ENCODE results near the gene ZBTB25. TPM values are rescaled to one million over a fixed set of nuclear protein-coding genes. Genes with fewer than 3 reads are reported as not detected.

ZBTB25 gene
- total RNA-seq, 1 donor: 30.3 TPM

DNA sequence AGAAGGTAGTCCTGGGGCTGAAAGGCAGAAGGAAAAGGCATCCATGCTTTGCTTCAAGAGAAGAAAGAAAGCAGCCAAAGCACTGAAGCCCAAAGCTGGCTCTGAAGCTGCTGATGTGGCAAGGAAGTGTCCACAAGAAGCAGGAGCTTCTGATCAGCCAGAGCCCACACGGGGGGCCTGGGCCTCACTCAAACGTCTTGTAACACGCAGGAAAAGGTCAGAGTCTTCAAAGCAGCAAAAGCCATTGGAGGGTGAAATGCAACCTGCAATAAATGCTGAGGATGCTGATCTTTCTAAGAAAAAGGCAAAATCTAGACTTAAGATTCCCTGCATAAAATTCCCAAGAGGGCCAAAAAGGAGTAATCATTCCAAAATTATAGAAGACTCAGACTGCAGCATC, 35.2 kb downstream of the ZBTB25 start:
- H3K27me3 ChIP-seq (ENCODE audit: insufficient read depth, low read length): peaks cover 16% of the 10 kb centered on the region

DNA sequence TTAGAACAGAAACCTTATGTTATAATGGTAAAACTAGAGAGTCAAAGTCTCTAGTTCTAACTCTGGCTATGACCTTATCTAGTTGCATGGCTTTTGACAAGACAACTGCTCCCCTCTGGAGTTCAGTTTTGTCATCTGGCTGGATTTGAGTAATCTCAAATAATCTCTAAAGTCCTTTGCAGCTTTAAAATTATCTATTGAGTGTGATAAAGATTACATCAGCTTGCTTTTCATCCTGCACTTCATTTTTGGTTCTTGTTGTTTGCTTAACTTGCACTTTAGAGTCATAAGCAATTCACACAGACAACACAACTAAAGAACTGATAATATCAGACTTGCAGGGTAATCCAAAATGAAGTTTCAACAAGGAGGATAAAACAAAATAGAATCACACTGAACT, 36.1 kb downstream of the ZBTB25 start:
- no peaks in the 10 kb centered on the region for H3K9me3 ChIP-seq (ENCODE audit: low read depth, low read length)
- H3K4me3 ChIP-seq (ENCODE audit: low read length): no peak overlapping the region
- peaks cover 19% of the 10 kb centered on the region for H3K4me1 ChIP-seq (ENCODE audit: insufficient read depth, low read length)
- peaks cover 16% of the 10 kb centered on the region for H3K27me3 ChIP-seq (ENCODE audit: insufficient read depth, low read length)

More for the DNA sequence above, 35.2 kb downstream of the ZBTB25 start:
- Histone ChIP-seq H3K4me1 (ENCODE audit: insufficient read depth, low read length) (peaks cover 19% of the 10 kb centered on the region), H3K9me3 (ENCODE audit: low read depth, low read length) (no peaks in the 10 kb centered on the region), H3K4me3 (ENCODE audit: low read length) (no peak overlapping the region)

DNA sequence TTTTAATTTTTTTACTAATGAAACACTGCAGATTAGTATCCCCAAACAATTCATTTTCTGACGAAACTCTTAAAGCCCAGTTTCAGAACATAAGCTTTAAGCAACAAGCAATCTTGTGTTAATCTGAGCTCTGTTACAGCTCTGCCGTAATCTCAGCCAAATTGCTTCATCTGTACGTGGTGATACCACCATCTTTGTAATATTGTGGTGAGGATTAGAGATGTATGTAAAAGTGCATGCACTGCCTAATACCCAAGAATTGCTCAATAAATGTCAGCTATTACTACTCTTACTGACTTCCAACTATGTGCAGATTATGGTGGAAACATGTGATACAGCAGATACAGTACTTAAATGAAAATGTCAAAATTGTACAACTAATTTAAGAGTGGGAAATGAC, 36.5 kb downstream of the ZBTB25 start:
- Histone ChIP-seq H3K27me3 (ENCODE audit: insufficient read depth, low read length) (peaks cover 16% of the 10 kb centered on the region), H3K9me3 (ENCODE audit: low read depth, low read length) (no peaks in the 10 kb centered on the region), H3K4me1 (ENCODE audit: insufficient read depth, low read length) (peaks cover 19% of the 10 kb centered on the region), H3K4me3 (ENCODE audit: low read length) (no peak overlapping the region)

DNA sequence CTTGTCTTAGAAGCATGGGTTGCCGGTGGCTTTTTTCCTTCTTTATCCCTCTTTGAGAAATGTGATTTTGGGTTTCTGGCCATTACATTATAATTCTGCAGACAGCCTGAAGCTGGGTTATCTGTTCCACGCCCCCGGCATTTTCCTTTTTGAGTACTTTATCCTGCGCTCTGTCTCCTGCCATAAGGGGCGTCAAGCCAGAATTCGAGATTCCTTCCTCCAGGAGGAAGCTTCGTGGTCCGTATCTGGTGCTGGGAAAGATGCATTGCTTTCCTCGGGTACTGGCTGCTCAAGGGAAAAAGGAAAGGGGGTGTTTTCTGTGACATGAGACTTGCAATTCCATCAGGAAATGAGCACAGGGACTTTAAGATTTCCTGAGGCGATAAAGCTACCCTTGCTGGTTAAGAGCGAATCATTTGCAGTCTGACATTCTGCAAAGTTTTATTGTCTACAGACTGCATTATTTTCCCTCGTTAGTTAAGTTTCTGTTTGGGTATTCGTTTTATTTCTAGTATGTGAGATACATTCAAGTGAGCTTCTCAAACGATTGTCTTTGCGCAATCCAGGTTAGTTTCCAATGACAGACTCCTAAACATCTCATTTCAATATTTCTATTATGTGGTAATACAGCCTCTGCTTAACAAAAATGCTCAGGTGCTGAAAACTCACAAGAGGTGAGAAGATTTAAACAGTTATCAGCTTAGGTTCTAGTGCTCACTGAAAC, 37.6 kb downstream of the ZBTB25 start:
- Histone ChIP-seq H3K4me1 (ENCODE audit: insufficient read depth, low read length) (peaks cover 19% of the 10 kb centered on the region), H3K9me3 (ENCODE audit: low read depth, low read length) (no peaks in the 10 kb centered on the region), H3K4me3 (ENCODE audit: low read length) (peak overlapping the region; percentile 37), H3K27me3 (ENCODE audit: insufficient read depth, low read length) (peaks cover 16% of the 10 kb centered on the region)

DNA sequence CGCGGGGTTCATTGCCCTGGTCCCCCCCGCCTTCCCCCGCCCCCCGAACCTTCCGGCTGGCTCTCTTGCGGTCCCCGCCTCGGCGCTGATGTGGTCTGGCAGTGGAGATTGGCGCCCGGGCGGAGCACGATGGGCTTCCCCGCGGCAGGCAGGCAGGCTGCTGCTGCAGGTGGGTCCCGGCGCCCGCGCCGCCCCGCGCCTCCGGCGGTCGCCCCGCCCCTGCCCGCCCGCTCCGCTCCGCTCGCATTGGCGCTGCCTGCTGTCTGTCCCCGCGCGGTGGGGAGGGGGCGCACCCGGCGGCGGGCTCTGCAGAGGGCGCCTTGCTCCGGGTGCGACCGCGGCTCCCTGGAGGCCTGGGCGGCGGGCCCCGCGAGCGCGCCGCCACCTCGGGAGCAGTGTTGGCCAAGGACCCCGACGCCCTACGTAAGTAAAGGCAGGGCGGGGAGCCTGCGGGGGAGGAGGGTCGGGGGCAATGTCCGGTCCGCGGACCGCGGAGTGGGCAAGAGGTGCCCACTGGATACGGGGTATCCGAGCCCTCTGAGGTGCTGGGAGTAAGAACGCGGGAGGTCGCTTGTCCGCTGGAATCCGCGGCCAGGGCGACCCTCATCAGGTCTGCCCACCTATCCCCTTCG, 38.3 kb downstream of the ZBTB25 start, which contains the start of gene AKAP5:
Gene AKAP5 (plus strand): TSS at position 309 of the 632 bp plus-strand sequence. CDS start 2,896 bp downstream, outside the sequence.
- Histone ChIP-seq H3K4me1 (ENCODE audit: insufficient read depth, low read length) (peaks cover 19% of the 10 kb centered on the region), H3K4me3 (ENCODE audit: low read length) (peak within 1 kb of the TSS; percentile 37), H3K27me3 (ENCODE audit: insufficient read depth, low read length) (peaks cover 16% of the 10 kb centered on the region), H3K9me3 (ENCODE audit: low read depth, low read length) (no peaks in the 10 kb centered on the region)

DNA sequence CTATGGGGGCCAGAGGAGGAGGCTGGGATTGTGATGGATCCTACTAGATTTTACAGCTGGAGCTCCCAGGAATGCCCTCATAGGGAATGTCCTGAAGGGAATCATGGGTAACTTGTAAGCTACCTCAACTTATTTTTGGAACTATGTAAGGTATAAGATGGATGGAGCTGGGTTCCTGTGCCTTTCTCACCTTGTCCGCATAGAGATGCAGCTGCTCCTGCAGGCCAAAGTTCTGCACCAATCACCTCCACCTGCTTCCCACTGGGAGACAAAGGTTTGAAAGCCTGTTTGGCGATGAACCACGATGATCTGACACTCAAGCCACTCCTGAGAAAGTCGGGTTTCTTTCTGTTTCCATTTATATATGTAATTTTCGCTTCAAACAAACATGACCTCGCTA, 39.0 kb downstream of the ZBTB25 start:
- H3K9me3 ChIP-seq (ENCODE audit: low read depth, low read length): no peaks in the 10 kb centered on the region
- peak overlapping the region; percentile 37 for H3K4me3 ChIP-seq (ENCODE audit: low read length)
- peaks cover 16% of the 10 kb centered on the region for H3K27me3 ChIP-seq (ENCODE audit: insufficient read depth, low read length)
- peaks cover 19% of the 10 kb centered on the region for H3K4me1 ChIP-seq (ENCODE audit: insufficient read depth, low read length)

DNA sequence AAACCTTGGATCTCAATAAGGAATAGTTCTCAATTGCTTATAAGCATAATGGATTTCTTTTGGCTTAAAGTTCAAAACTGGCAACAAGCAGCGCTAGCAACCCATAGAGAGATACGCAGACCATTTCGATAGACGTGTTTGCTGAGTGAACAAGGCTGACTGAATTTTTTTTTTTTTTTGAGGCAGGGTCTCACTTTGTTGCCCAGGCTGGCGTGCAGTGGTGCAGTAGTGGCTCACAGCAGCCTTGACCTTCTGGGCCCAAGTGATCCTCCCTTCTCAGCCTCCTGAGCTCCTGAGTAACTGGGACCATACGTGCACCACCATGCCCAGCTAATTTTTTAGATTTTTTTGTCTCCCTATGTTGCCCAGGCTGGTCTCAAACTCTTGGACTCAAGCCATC, 39.8 kb downstream of the ZBTB25 start:
- H3K9me3 ChIP-seq (ENCODE audit: low read depth, low read length): no peaks in the 10 kb centered on the region
- no peak overlapping the region for H3K4me3 ChIP-seq (ENCODE audit: low read length)
- H3K4me1 ChIP-seq (ENCODE audit: insufficient read depth, low read length): peaks cover 24% of the 10 kb centered on the region
- H3K27me3 ChIP-seq (ENCODE audit: insufficient read depth, low read length): peaks cover 16% of the 10 kb centered on the region

DNA sequence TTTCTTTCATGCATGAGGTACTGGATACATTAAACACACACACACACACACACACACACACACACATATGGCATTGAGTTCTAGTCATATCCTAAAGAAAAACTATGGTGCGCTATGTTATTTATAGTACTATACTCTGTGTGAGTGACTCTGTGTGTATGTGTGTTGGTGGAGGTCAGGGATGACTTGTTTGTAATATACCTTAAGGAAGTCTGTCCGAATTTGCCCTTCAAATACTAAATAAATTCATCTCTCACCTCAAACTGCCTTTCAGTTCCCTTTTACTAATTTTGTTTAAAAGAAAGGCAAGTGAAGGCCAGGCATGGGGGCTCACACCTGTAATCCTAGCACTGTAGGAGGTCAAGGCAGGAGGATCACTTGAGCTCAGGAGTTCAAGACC, 40.4 kb downstream of the ZBTB25 start:
- Histone ChIP-seq H3K9me3 (ENCODE audit: low read depth, low read length) (no peaks in the 10 kb centered on the region), H3K27me3 (ENCODE audit: insufficient read depth, low read length) (peaks cover 16% of the 10 kb centered on the region), H3K4me3 (ENCODE audit: low read length) (no peak overlapping the region), H3K4me1 (ENCODE audit: insufficient read depth, low read length) (peaks cover 24% of the 10 kb centered on the region)

DNA sequence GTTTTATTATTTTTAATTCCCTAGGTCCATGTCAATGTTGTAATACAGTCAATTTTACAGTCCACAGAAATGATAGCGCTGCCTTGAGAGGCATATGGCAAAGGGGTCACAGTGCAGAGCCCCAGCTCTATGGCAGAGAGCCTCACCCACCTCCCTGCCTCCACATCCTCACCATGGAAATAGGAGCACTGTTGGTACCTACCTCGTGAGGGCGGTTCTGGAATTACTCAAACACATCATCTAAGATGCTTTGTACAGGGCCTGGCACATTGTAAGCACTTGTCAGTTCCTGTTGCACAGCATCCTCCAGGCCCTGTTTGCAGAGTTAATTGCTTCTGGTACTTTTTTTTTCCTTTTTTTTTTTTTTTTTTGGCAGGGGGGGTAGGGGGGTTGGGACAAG, 42.4 kb downstream of the ZBTB25 start:
- H3K4me1 ChIP-seq (ENCODE audit: insufficient read depth, low read length): peaks cover 24% of the 10 kb centered on the region
- H3K27me3 ChIP-seq (ENCODE audit: insufficient read depth, low read length): peaks cover 15% of the 10 kb centered on the region
- no peak overlapping the region for H3K4me3 ChIP-seq (ENCODE audit: low read length)
- H3K9me3 ChIP-seq (ENCODE audit: low read depth, low read length): no peaks in the 10 kb centered on the region

DNA sequence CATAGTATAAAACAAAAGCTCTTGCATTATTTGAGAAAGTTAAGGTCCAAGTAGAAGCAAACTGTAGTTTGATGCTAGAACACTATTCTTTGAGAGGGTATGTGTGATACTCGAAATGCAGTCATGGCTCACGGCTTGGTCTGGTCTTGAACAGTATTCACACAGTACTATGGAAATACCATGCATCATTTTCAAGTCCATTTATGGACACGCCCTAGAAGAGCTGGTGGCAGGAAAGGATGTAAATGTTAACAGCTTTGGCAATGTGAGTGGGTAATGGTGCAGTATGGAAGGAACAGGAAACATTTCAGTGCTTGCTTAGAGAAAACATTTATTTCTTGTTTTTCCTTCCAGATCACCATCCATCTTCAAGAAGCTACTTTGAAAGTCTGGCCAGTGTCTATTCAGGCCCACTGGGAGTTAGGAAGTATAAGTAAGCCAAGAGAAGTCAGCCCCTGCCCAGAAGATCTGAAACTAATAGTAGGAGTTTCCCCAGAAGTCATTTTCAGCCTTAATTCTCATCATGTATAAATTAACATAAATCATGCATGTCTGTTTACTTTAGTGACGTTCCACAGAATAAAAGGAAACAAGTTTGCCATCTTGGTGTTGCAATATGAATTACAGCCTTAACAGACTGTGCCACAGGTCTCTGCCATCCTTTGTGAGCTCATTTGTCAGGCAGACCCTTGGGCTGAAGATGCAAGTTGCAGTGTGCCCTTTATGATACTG, 44.1 kb downstream of the ZBTB25 start:
- Histone ChIP-seq H3K27me3 (ENCODE audit: insufficient read depth, low read length) (peaks cover 4% of the 10 kb centered on the region), H3K4me1 (ENCODE audit: insufficient read depth, low read length) (peaks cover 11% of the 10 kb centered on the region), H3K9me3 (ENCODE audit: low read depth, low read length) (no peaks in the 10 kb centered on the region), H3K4me3 (ENCODE audit: low read length) (no peak overlapping the region)

DNA sequence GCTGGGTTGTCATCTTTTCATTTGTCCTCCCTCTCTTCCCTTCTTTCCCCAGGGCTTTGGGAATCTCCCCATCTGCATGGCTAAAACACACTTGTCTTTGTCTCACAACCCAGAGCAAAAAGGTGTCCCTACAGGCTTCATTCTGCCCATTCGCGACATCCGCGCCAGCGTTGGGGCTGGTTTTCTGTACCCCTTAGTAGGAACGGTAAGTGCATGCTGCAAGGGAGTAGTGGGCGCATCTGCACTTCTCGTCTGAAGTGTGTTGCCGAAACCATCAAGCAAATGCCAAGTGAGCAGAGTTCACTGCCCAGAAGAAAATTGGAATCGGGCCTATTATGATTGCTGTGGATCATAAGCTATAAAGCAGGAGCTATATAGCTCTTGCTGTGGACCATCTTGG, 49.0 kb downstream of the ZBTB25 start:
- no peaks in the 10 kb centered on the region for H3K9me3 ChIP-seq (ENCODE audit: low read depth, low read length)
- H3K4me3 ChIP-seq (ENCODE audit: low read length): no peak overlapping the region
- H3K27me3 ChIP-seq (ENCODE audit: insufficient read depth, low read length): no peaks in the 10 kb centered on the region
- H3K4me1 ChIP-seq (ENCODE audit: insufficient read depth, low read length): peaks cover 8% of the 10 kb centered on the region

DNA sequence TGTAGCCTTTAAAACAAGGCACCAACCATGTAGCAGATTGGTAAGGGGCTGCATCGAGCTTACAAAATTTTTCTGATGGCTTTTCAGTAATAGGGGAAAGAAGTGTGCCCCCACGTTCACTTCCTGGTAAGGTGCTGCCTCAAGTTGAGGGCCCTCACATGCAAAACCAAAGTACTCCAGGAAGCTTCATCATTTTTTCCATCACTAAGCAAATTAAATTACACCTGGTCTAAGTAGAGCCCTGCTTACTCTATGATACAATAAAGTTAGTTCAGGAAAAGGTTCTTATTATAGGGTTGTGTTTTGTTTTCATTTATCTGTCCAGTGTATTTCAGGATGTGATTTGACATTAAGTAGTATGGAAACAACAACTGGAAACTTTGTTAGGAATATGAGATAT, 53.4 kb downstream of the ZBTB25 start:
- Histone ChIP-seq H3K27me3 (ENCODE audit: insufficient read depth, low read length) (no peaks in the 10 kb centered on the region), H3K9me3 (ENCODE audit: low read depth, low read length) (no peaks in the 10 kb centered on the region), H3K4me3 (ENCODE audit: low read length) (no peak overlapping the region), H3K4me1 (ENCODE audit: insufficient read depth, low read length) (peaks cover 4% of the 10 kb centered on the region)

DNA sequence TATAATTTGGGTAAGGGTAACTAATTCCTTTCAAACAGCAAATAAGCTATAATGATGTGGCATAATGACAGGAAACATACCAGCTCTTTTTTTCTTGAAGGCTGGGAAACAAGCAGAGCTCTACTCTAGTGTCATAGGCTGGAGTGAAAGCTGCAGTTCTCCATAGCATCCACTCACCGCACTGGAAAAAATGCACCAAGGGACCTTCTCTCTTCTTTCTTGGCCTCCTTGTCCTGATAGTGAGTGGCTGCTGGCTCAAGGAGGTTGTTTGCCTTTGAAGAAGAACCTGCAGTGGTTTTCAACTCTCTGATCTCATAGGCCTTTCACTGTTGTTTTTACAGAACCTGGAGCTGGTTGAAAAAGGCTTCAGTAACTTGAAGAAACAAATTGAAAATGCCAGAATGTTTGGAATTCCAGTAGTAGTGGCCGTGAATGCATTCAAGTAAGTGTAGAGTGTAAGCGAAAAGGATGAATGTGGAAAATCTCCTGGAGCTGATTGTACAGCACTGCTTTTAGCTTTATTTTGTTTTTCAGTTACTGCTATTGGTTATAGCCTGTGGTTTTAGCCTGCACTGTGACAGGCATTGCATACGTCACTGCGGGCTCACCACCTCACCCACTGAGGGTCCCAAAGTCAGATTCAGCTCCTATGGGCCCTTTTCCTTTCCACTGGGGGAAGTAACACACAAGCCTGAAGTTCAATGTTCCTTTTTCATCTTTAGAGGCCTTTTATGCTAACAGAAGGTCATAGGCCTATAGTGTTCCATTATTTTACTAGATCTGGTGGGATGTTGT, 55.6 kb downstream of the ZBTB25 start:
- Histone ChIP-seq H3K9me3 (ENCODE audit: low read depth, low read length) (no peaks in the 10 kb centered on the region), H3K4me3 (ENCODE audit: low read length) (no peak overlapping the region), H3K4me1 (ENCODE audit: insufficient read depth, low read length) (peaks cover 15% of the 10 kb centered on the region), H3K27me3 (ENCODE audit: insufficient read depth, low read length) (no peaks in the 10 kb centered on the region)

DNA sequence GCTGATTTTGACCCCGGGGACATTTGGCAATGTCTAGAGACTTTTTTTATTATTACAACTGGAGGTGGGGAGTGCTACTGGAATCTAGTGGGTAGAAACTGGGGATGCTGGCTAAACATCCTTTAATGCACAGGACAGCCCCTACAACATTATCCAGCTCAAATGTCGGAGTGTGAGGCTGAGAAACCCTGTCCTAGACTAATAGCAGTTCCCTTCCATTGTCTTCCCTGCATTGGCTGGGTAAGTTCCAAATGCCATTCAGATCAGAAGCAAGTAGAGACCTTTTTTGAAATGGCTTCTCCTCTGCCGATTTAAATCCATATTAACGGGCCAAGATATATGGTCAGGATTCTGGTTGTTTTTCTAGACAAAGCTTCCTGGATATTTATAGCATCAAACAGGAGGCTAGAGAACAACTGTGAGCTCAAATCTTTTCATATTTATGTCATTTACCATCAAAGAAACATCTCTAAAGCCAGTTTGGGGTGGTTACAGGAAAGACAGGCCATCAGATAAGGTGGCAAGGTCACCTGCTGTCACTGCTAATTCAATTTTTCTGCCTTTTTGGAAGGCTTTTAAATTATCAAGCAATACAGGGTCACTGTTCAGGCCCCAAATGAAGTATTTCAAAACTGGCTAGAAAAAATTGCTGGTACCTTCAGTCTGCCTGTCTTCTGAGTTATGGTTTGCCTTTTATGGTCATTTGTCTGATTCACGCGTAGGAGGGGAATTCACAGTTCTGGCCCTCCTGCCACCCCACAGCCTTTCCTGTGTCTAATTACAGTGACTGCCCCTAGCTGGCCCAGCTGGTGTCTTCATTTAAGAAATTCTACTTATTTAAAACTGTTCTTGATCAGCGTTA, 58.4 kb downstream of the ZBTB25 start:
- no peak overlapping the region for H3K4me3 ChIP-seq (ENCODE audit: low read length)

More for the DNA sequence above, 58.4 kb downstream of the ZBTB25 start:
- Histone ChIP-seq H3K4me1 (ENCODE audit: insufficient read depth, low read length) (peaks cover 15% of the 10 kb centered on the region), H3K9me3 (ENCODE audit: low read depth, low read length) (no peaks in the 10 kb centered on the region), H3K27me3 (ENCODE audit: insufficient read depth, low read length) (no peaks in the 10 kb centered on the region)
